Right ventricle myocardium superior (tissue), 1 donor: ENCODE results near the gene LAMB4. TPM values are rescaled to one million over a fixed set of nuclear protein-coding genes. Genes with fewer than 3 reads are reported as not detected.
A peak's percentile ranks its signal among the peaks of the same experiment; 100 is the strongest.

Experiments
- ATAC-seq: fragments of 200-7000 bp; cut with Tn5 transposase; one replicate; pipeline ENCODE4 v1.9.1; 2020; ENCODE audit warnings: mild to moderate bottlenecking; ENCODE audit not compliant: poor library complexity
- DNase-seq: peaks from one replicate; pipeline ENCODE4 v3.0.0-alpha.2; 2020
- intact Hi-C: fragments of 100-400 bp; cut with DNase I; formaldehyde crosslinking; loops from one replicate; pipeline ENCODE4 v1.11.2; 2022
- total RNA-seq: library from RNA; stranded (reverse); fragmentation: NEBNext Ultra II Directional; extraction: Animal tissue kit (Norgen Biotek cat#: 25700); gene quantifications from one replicate; pipeline ENCODE4 v1.2.1, GENCODE V29; 2021
- donor health status: DM: no; HTN: yes; CAD: no; lungs with severe emphysema.

Gene LAMB4
- total RNA-seq, 1 donor from 2014 or later: 0.30 TPM

GRCh38 chr7:107995184-107996071 is 134.7 kb downstream of the LAMB4 start:
- intact Hi-C loops: no loop called here
- DNase-seq: no peak
- ATAC-seq: peak; percentile 68

GRCh38 chr7:107994421-107995030 is 135.6 kb downstream of the LAMB4 start:
- DNase-seq (no peak), ATAC-seq (peak; percentile 28)
- intact Hi-C loops: no loop called here

- intact Hi-C loops: no loop called here
- ATAC-seq: peak; percentile 25
- no peak for DNase-seq
These were observed 136.3 kb downstream of the LAMB4 start for GRCh38 chr7:107993891-107994291.

- intact Hi-C loops: no loop called here
- no peak for DNase-seq
These were observed 140.4 kb downstream of the LAMB4 start for GRCh38 chr7:107989618-107990373.

GRCh38 chr7:107982918-107983389 is 147.2 kb downstream of the LAMB4 start:
- intact Hi-C loops: no loop called here
- ATAC-seq (peak; percentile 49), DNase-seq (no peak)

More at GRCh38 chr7:107989618-107990373, 140.4 kb downstream of the LAMB4 start:
- peak; percentile 76 for ATAC-seq

- DNase-seq (no peak), ATAC-seq (peak; percentile 34)
- intact Hi-C loops: no loop called here
These were observed 147.9 kb downstream of the LAMB4 start for GRCh38 chr7:107982042-107982840.

- intact Hi-C loops: no loop called here
These were observed 148.7 kb downstream of the LAMB4 start for GRCh38 chr7:107981466-107981865.

GRCh38 chr7:107980671-107981190 is 149.4 kb downstream of the LAMB4 start:
- no peak for DNase-seq
- no peak for ATAC-seq
- intact Hi-C loops: no loop called here

More at GRCh38 chr7:107981466-107981865, 148.7 kb downstream of the LAMB4 start:
- ATAC-seq (no peak), DNase-seq (no peak)

GRCh38 chr7:107980171-107980570 is 150.0 kb downstream of the LAMB4 start:
- intact Hi-C loops: no loop called here
- ATAC-seq: no peak
- DNase-seq: no peak

- DNase-seq (no peak), ATAC-seq (no peak)
- intact Hi-C loops: no loop called here
These were observed 151.2 kb downstream of the LAMB4 start for GRCh38 chr7:107978815-107979408.

GRCh38 chr7:107977048-107977447 is 153.1 kb downstream of the LAMB4 start:
- DNase-seq (no peak), ATAC-seq (no peak)
- intact Hi-C loops: no loop called here

- ATAC-seq (no peak), DNase-seq (no peak)
- intact Hi-C loops: no loop called here
These were observed 153.5 kb downstream of the LAMB4 start for GRCh38 chr7:107976620-107977019.

- intact Hi-C loops: no loop called here
- no peak for ATAC-seq
- DNase-seq: no peak
These were observed 154.7 kb downstream of the LAMB4 start for GRCh38 chr7:107975394-107976013.

GRCh38 chr7:107973861-107974260 is 156.3 kb downstream of the LAMB4 start:
- ATAC-seq: no peak
- intact Hi-C loops: no loop called here

More at GRCh38 chr7:107973861-107974260, 156.3 kb downstream of the LAMB4 start:
- no peak for DNase-seq
